HG02870 (cell line): ENCODE results near the gene DNAI7.
A peak's percentile ranks its signal among the peaks of the same experiment; 100 is the strongest.

ENCODE experiments used
- ATAC-seq: cut with Tn5 transposase; IDR thresholded peaks from one replicate; pipeline ENCODE4 v1.9.1; 2021; ENCODE audit warnings: mild to moderate bottlenecking, moderate library complexity; ENCODE audit not compliant: unreplicated experiment

The DNAI7 gene

DNA sequence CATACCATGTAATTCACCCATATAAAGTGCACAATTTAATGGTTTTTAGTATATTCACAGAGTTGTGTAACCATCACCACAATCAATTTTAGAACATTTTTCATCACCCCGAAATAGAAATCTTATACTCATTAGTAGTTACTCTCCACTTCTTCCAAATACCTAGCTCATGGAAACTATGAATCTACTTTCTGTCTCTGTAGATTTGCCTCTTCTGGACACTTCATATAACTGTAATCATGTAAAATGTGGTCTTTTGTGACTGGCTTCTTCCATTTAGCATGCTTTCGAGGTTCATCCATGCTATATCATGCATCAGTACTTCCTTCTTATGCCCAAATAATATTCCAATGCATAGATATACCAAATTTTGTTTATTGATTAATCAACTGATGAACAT, 10.8 kb downstream of the DNAI7 start:
- no peak for ATAC-seq

DNA sequence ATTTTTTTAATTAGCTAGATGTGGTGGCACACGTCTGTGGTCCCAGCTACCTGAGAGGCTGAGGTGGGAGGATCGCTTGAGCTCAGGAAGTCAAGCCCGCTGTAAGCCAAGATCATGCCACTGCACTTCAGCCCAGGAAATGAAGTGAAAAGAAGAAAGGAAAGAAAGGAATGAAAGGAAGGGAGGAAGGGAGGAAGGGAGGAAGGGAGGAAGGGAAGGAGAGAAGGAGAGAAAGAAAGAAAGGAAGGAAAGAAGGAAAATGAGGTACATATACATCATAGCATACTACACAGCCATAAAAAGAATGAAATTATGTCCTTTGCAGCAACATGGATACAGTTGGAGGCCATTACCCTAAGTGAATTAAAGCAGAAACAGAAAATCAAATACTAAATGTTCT, 12.2 kb downstream of the DNAI7 start:
- no peak for ATAC-seq

GRCh38 chr12:25162866-25163265, 32.1 kb downstream of the DNAI7 start:
- ATAC-seq = no peak

DNA sequence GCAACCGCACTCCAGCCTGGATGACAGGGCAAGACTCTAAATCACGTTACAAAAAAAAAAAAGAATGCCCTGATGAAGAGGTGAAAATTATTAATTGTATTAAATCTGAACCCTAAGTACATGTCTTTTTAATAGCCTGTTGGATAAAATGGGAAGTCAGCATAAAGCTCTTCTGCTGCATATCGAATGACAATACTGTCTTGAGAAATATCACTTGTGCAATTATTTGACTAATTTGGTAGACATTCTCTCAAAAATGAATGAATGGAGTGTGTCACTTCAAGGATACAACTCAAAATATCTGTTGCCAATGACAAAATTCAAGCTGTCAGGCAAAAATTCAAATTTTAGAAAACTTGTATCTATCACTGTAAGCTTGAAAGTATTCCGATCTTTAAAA, 38.9 kb downstream of the DNAI7 start:
- ATAC-seq = no peak

DNA sequence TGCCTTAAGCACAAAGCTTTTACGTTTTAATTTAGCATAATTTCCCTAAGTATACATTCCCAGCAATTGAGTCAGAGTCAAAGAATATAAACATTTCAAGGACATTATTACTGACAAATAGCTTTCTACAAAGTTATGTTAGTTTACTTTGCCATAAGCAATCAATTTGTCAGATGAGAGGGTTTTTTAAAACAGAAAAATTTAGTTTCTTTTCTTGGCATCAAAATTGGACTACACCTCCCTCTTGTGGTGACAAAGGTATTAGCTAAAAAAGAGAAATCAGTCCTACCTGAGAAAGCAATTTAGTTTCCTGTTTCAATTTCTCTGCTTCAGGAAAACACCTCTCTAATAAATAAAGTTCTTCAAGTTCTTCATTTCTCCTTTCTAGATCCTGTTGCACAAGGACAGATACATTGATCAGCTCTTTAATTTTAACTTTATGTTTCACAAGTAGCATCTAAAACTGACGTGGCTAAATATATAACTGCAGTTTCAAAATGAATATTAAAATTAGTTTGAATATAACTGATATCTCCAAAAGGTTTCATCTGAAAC, 39.9 kb downstream of the DNAI7 start:
- peak; percentile 49 for ATAC-seq

DNA sequence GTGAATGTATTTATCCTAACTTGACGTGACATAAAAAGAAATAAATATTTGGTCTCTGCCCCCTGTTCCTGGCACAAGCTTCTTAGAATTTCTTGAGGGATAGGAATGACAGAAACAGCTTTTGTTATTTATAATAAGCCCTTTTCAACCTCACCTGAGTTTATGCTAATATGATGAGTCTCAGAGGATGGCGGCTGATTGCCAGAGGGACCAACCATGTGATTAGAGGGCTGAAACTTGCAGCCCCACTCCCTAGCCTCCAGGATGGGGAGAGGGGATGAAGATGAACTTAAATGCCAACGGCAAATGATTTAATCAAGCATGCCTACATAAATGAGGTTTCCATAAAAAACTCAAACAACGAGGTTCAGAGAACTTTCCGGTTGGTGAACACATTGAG, 42.9 kb downstream of the DNAI7 start:
- no peak for ATAC-seq

DNA sequence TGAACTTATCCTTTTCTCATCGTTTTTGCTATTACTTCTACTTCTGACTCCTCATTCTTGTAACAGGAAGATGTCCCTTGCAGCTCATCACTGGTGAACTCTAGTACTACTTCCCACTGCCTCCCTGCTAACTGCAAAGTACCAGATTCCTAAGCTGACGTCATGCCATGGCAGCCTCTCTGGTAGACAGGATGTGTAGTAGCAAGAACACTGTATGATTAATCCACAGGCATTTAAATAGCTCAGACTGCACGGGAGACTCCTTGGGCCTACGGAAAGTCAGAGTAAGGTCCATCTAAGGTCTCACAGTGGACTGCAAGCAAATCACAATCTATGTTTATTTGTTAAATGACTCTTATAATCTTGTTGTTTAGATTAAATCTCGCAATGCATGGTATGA, 43.5 kb downstream of the DNAI7 start:
- ATAC-seq = no peak

DNA sequence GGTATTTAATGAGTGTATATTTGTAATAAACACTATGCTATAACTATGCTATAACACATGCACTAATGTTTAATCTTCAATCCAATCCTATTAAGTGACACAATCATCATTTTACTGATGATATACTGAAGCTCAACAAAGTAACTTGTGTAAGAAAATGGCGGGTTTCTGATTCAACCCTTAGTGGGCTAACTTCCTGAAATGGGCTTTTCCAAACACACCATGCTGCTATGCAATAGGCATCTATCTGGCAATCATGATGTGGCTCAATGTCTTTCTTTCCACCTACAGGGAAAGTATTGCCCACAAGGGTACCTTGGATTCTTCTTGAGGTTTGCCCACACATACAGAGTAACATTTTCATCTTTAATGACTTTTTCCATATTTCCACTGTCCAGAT, 48.3 kb downstream of the DNAI7 start:
- no peak for ATAC-seq

- no peak for ATAC-seq
Observed at GRCh38 chr12:25135531-25136154, 59.3 kb downstream of the DNAI7 start.

DNA sequence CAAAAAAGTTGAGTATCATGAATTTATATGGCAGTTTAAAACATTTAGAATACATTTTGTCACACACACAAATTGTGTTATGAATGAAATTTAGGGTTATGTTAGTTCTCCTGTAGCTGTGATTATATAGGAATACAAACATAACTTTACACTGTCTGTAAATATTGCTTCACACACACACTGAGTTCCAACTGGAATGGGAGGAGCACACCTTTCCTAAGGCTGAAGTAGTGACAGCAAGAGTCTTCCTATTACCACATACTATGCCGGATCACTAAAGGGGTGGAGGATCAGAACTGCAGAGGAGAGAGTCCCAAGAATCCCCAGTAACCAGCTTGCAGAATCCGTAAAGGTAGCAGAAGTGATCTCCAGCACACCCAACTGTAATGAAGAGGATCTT, 63.7 kb downstream of the DNAI7 start:
- ATAC-seq = no peak

DNA sequence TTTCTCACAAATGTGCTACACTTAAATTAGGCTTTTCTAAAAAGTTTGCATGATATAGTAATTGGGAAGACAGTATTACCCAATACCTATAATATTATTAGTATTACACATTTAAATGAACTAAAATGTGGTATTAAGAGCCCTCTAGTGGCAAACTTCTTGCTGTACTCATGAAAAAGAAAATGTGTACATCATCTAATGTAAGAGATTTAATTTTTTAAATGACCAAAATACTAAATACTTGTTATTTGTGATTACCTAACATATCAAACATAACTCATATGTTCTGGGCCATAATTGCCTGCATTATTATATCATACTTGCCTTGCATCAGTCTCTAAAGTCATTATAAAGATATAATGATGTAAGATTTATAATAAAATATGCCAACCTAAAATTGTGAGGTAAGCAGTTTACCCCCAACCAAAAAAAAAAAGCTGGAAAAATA, 64.2 kb downstream of the DNAI7 start:
- ATAC-seq = no peak

GRCh38 chr12:25126746-25127145, 68.2 kb downstream of the DNAI7 start:
- ATAC-seq = no peak

DNA sequence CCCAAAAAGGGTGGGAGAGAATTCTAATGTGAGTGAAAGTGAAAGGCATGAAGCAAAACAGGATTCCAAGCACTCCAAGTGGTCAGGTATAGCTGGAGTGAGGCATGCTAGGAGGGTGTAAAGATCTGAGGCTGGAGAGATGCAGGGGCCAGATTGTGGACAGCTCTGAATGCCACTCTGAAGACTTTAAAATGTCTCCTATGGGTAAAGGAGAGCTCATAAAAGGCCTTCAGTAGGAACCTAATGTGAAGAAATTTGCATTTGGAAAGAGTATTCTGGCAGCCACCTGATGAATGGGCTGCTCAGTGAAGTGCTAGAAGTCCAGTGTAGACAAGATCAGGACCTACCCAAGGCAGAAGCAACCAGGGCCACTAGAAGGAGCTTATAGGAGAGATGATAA, 68.9 kb downstream of the DNAI7 start:
- ATAC-seq = no peak

DNA sequence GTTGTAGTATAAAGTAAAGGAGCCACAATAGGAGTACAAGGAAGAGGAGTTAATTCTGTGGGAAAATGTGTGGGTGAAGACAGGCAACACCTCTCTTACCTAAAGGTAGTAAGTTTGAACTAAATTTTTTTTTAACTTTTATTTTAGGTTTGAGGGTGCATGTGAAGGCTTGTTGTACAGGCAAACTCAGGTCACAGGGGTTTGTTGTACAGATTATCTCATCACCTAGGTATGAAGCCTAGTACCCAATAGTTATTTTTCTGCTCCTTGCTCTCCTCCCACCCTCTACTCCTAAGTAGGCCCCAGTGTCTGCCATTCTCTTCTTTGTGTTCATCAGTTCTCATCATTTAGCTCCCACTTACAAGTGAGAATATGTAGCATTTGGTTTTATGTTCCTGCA, 70.5 kb downstream of the DNAI7 start:
- ATAC-seq = no peak

DNA sequence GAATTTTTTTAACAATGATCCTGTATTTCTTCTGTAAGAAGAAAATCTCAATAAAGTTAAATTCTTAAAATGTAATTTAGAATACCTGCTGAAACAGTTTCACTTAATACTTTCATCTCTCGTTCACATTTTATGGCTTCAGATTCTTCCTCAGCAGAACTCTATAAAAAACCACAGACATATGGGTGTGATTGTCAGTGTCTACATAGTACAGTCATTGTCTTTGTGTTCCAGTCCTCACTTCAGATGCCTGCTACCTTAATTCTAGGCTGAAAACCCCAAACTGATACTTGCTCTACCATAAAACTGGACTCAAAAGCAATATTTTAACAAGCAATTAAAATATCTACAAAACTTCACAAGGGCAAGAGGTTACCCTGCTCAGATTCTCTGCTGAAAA, 71.8 kb downstream of the DNAI7 start:
- ATAC-seq = no peak

- ATAC-seq = no peak
Observed at GRCh38 chr12:25121916-25122315, 73.0 kb downstream of the DNAI7 start.

- ATAC-seq = no peak
Observed at GRCh38 chr12:25121110-25121509, 73.8 kb downstream of the DNAI7 start.

DNA sequence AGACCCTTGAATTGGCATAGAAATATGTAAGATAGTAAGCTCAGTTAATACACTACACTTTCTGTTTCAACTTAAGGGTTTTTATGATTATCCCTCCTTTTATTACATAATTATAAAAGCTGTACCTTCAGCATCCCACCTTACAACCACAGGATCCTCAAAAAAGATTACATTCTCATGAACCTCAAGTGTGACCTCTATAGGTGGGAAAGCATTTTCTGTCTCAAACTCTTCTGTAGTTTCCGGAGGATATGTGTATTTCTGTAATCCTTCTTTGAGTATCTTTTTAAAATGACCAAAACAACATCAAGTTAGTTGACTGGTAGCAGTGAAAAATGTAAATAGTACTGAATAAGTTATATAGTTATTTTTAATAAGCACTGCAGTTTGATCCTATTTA, 75.9 kb downstream of the DNAI7 start:
- no peak for ATAC-seq

DNA sequence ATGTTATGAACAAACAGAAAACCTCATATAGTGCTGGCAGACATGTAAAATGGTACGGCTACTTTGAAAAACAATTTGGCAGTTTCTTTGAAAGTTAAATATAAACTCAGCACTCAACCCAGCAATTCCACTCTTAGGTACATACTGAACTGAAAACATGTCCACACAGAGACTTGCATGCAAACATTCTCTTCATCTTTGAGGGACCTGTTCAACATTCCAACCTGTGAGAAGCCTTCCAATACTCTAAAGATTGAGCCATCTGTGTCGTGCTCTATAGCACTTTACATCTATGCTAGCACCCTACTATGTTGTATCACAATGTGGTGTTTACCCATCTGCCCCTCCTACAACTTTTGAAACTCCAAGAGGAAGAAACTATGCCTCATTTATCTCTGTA, 79.3 kb downstream of the DNAI7 start:
- no peak for ATAC-seq

DNA sequence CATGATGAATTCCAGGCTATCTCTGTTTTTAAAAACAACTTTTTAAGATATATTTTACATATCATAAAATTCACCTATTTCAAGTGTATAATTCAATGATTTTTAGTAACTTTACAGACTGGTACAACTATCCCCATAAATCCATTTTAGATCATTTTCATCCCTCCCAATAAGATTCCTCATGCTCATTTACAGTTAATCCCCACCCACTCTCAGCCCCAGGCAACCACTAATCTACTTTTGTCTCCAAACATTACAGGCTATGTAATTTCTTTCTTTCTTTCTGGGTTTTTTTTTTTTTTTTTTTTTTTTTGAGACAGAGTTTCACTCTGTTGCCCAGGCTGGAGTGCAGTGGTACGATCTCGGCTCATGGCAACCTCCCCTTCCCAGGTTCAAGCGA, 81.3 kb downstream of the DNAI7 start:
- ATAC-seq = no peak

DNA sequence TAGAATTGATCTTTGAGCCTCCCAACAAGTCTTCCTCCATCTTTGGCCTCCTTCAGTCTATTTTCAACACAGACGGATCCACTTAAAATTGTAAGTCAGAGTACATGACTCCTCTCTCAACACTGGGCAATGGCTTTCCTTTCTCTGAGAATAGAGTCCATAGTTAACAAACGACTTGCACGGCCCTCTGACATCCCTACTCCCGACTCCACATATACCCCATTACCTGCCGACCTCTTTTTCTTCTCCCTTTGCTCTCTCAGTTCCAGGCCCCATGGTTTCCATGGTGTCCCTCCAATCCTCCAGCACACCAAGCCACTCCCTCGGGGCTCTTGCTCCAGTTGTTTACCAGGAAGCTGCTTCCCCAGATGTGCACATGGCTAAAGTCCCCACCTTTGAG, 84.7 kb downstream of the DNAI7 start:
- ATAC-seq = no peak

GRCh38 chr12:25107920-25108319, 87.0 kb downstream of the DNAI7 start:
- ATAC-seq = peak; percentile 95

- ATAC-seq = no peak
Observed at GRCh38 chr12:25106818-25107217, 88.1 kb downstream of the DNAI7 start.
